Testis (tissue), 2 donors: ENCODE measurements around the gene CDK17.

Experiments
- CTCF ChIP-seq, 3 experiments: fragments of 450-650 bp in 2 of 3; fragments of 200-600 bp in 1 of 3; sonication (generic) in 1 of 3; IDR thresholded peaks; one replicate each; pipeline ENCODE4 v1.5.1; 2016 to 2019; ENCODE audit warnings: antibody characterized with exemption in 3 of 3, mild to moderate bottlenecking in 2 of 3, moderate library complexity in 1 of 3
- POLR2A ChIP-seq: fragments of 450-650 bp; IDR thresholded peaks from one replicate; pipeline ENCODE4 v1.6.1; 2017; ENCODE audit warnings: antibody characterized with exemption, mild to moderate bottlenecking, moderate library complexity

DNA sequence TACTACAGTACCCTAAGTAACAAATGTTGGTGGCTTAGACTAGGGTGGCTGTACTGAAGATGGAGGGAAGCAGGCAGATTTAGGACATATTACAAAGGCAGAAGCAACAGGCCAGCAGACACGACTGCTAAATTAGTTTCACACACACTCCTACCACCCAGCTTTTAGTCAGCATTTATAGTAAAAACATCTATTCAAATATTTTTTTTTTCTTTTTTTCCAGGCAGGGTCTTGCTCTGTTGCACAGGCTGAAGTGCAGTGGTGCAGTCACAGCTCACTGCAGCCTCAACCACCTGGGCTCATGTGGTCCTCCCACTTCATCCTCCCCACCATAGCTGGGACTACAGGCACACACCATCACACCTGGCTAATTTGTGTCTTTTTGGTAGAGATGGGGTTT, 72.9 kb downstream of the CDK17 start:
- no peak for TF ChIP-seq CTCF (IDR thresholded peaks at IDR 0.05)
- TF ChIP-seq POLR2A: no peak
